ENCODE data around the gene GRIK3. TPM values are rescaled to one million over a fixed set of nuclear protein-coding genes. Genes with fewer than 3 reads are reported as not detected.

Gene GRIK3
- total and polyA plus RNA-seq, 4 donors = 0.03 to 0.08 (median 0.05) TPM; not detected in 1

GRCh38 chr1:36965275-36966159 lies 68.8 kb downstream of the GRIK3 start (continued):
- no peak for TF ChIP-seq REST (IDR thresholded peaks at IDR 0.05)

GRCh38 chr1:36964830-36965229 lies 69.5 kb downstream of the GRIK3 start:
- Histone ChIP-seq H3K9me3 (ENCODE audit: control insufficient read depth in 4 of 4, low read length in 3 of 4) (no peaks in the 10 kb centered on the region), H3K27ac (ENCODE audit: low read depth in 1 of 2, low read length in 2 of 2) (no peak overlapping the region), H3K9ac (ENCODE audit: low read depth in 1 of 2, low read length in 2 of 2) (no peak overlapping the region), H3K27me3 (ENCODE audit: control insufficient read depth in 4 of 4, insufficient read depth in 4 of 4, low read length in 3 of 4) (no peaks in the 10 kb centered on the region), H3K36me3 (ENCODE audit: control insufficient read depth in 4 of 4, insufficient read depth in 3 of 4, low read depth in 1 of 4, low read length in 3 of 4) (no peaks in the 10 kb centered on the region), H3K4me1 (ENCODE audit: control insufficient read depth in 4 of 4, insufficient read depth in 4 of 4, low read length in 3 of 4) (no peaks in the 10 kb centered on the region), H3K4me3 (ENCODE audit: low read depth in 1 of 3, low read length in 3 of 3) (no peak overlapping the region)
- no peak for DNase-seq (ENCODE audit: low spot score)
- WGBS = 78% methylated on average over 8 of the region's 8 CpGs
- TF ChIP-seq JUND (IDR thresholded peaks at IDR 0.05) (no peak), REST (IDR thresholded peaks at IDR 0.05) (no peak), HNF4G (IDR thresholded peaks at IDR 0.05) (no peak), YY1 (IDR thresholded peaks at IDR 0.05) (no peak), FOXA1 (IDR thresholded peaks at IDR 0.05) (no peak), NR2F2 (IDR thresholded peaks at IDR 0.05) (no peak), ZBTB33 (IDR thresholded peaks at IDR 0.05) (no peak), MAX (IDR thresholded peaks at IDR 0.05) (no peak), CTCF (IDR thresholded peaks at IDR 0.05; ENCODE audit: low read depth, low read length, missing input control) (no peak), SP1 (IDR thresholded peaks at IDR 0.05) (no peak), RAD21 (IDR thresholded peaks at IDR 0.05) (no peak), TAF1 (conservative IDR thresholded peaks at IDR 0.05) (no peak), EGR1 (IDR thresholded peaks at IDR 0.05; ENCODE audit: low read depth in 2 of 2) (no peak), HNF4A (conservative IDR thresholded peaks at IDR 0.05) (no peak), GABPA (IDR thresholded peaks at IDR 0.05 in 1 of 2, conservative IDR thresholded peaks at IDR 0.05 in 1 of 2) (no peak), FOXA2 (IDR thresholded peaks at IDR 0.05) (no peak), RXRA (IDR thresholded peaks at IDR 0.05) (no peak)

Measured in liver (tissue), 9 donors.